DMS53 treated with DMSO at 0.1 percent for 48 hours (cell line): Measurements from ENCODE around the gene TMEM255B.
"Not testable (repeated sequence)": the region's sequence is repeated elsewhere in the genome, so short reads cannot be mapped to it uniquely, and the experiment has no call there.

Source experiments
- DNase-seq: peaks from one replicate; lab custom pipeline; 2025; ENCODE audit not compliant: unreplicated experiment; lab: John Stamatoyannopoulos, UW

The TMEM255B gene

GRCh38 chr13:113734099-113734825 is 24.8 kb upstream of the TMEM255B start:
- DNase-seq = no peak

- no peak for DNase-seq
Measured at GRCh38 chr13:113734826-113735125, 24.2 kb upstream of the TMEM255B start.

GRCh38 chr13:113735194-113735593 is 23.8 kb upstream of the TMEM255B start:
- no peak for DNase-seq

GRCh38 chr13:113735750-113736149 is 23.3 kb upstream of the TMEM255B start:
- no peak for DNase-seq

GRCh38 chr13:113736258-113736731 is 22.7 kb upstream of the TMEM255B start:
- DNase-seq = no peak

GRCh38 chr13:113737803-113738202 is 21.2 kb upstream of the TMEM255B start:
- no peak for DNase-seq

GRCh38 chr13:113739527-113740285 is 19.3 kb upstream of the TMEM255B start:
- no peak for DNase-seq

- no peak for DNase-seq
Measured at GRCh38 chr13:113740286-113740556, 18.8 kb upstream of the TMEM255B start.

- DNase-seq = no peak
Measured at GRCh38 chr13:113740661-113741060, 18.4 kb upstream of the TMEM255B start.

- no peak for DNase-seq
Measured at GRCh38 chr13:113741191-113741668, 17.8 kb upstream of the TMEM255B start.

- DNase-seq = no peak
Measured at GRCh38 chr13:113742000-113742441, 17.0 kb upstream of the TMEM255B start.

- no peak for DNase-seq
Measured at GRCh38 chr13:113742445-113743120, 16.4 kb upstream of the TMEM255B start.

- no peak for DNase-seq
Measured at GRCh38 chr13:113743366-113744195, 15.4 kb upstream of the TMEM255B start.

GRCh38 chr13:113744197-113745000 is 14.6 kb upstream of the TMEM255B start:
- DNase-seq = no peak

GRCh38 chr13:113745059-113745458 is 14.0 kb upstream of the TMEM255B start:
- no peak for DNase-seq

GRCh38 chr13:113745500-113746142 is 13.4 kb upstream of the TMEM255B start:
- not testable (repeated sequence) for DNase-seq

- DNase-seq = no peak
Measured at GRCh38 chr13:113746143-113746525, 12.9 kb upstream of the TMEM255B start.

- no peak for DNase-seq
Measured at GRCh38 chr13:113746671-113747070, 12.4 kb upstream of the TMEM255B start.

GRCh38 chr13:113747291-113747833 is 11.7 kb upstream of the TMEM255B start:
- no peak for DNase-seq
